Measurements from ENCODE around the gene FNDC8. TPM values are rescaled to one million over a fixed set of nuclear protein-coding genes. Genes with fewer than 3 reads are reported as not detected.
"Not testable (repeated sequence)": the region's sequence is repeated elsewhere in the genome, so short reads cannot be mapped to it uniquely, and the experiment has no call there.

The FNDC8 gene
- total and polyA plus RNA-seq, 9 of the 15 experiments (the other 6 are each of a cell fraction or from before 2014, with no cell fraction given): 0.04 TPM; not detected in 8

- BruUV-seq (replicated peaks); ATAC-seq; H3K9ac ChIP-seq (ENCODE audit: insufficient read depth in 1 of 2, low read depth in 2 of 2, low read length in 2 of 2); intact Hi-C loops (cut with micrococcal nuclease); H3K9me1 ChIP-seq (ENCODE audit: control insufficient read depth, insufficient read depth, low read length); in situ Hi-C loops (cut with MboI); POLR2A ChIA-PET; DNase-seq (ENCODE audit: extremely low read depth in 1 of 4, low spot score in 3 of 4); H2AFZ ChIP-seq (ENCODE audit: low read depth, low read length); H3K36me3 ChIP-seq (ENCODE audit: control insufficient read depth, insufficient read depth, low read length); H3K4me3 ChIP-seq; FAIRE-seq; CTCF ChIA-PET (ENCODE audit: low intra/inter-chr PET ratio); H3K79me2 ChIP-seq (ENCODE audit: control insufficient read depth, insufficient read depth, low read length); H3K4me1 ChIP-seq (replicated peaks in 1 of 2; ENCODE audit: control insufficient read depth in 2 of 2, insufficient read depth in 2 of 2, low read length in 2 of 2); H4K20me1 ChIP-seq (replicated peaks; ENCODE audit: control insufficient read depth, insufficient read depth, low read length); H3K4me2 ChIP-seq (ENCODE audit: insufficient read depth, low read length); H3K9me3 ChIP-seq (replicated peaks; ENCODE audit: control insufficient read depth, insufficient read depth, low read depth, low read length); H3K27ac ChIP-seq (ENCODE audit: extremely low read depth, low read depth, low read length): not testable (repeated sequence)
- WGBS (ENCODE audit: insufficient coverage, low coverage, missing lambda C conversion rate): 27% methylated on average over 27 of the region's 29 CpGs
- 0 out of 4 replicates have a peak, but pooled peaks of 1 of the 2 experiments have one; percentile 39 for TF ChIP-seq UBTF (IDR thresholded peaks at IDR 0.05; ENCODE audit: borderline replicate concordance in 1 of 2, low read depth in 2 of 2, low read length in 2 of 2)
- peaks cover 53 to 60% of the 10 kb centered on the region in 2 experiments for H3K27me3 ChIP-seq (ENCODE audit: control insufficient read depth in 2 of 2, insufficient read depth in 2 of 2, low read length in 2 of 2)
Measured at GRCh38 chr17:35151080-35151479, 29.7 kb downstream of the FNDC8 start.

GRCh38 chr17:35152421-35153140 lies 31.2 kb downstream of the FNDC8 start:
- Histone ChIP-seq H3K4me2 (ENCODE audit: insufficient read depth, low read length) (no peak overlapping the region), H3K4me3 (no peak overlapping the region), H3K4me1 (replicated peaks in 1 of 2; ENCODE audit: control insufficient read depth in 2 of 2, insufficient read depth in 2 of 2, low read length in 2 of 2) (no peaks in the 10 kb centered on the region), H4K20me1 (replicated peaks; ENCODE audit: control insufficient read depth, insufficient read depth, low read length) (0 out of 2 replicates have a peak, but pooled peaks cover 7% of the 10 kb centered on the region), H2AFZ (ENCODE audit: low read depth, low read length) (no peak overlapping the region), H3K27ac (ENCODE audit: extremely low read depth, low read depth, low read length) (no peak overlapping the region), H3K9ac (ENCODE audit: insufficient read depth in 1 of 2, low read depth in 2 of 2, low read length in 2 of 2) (no peak overlapping the region), H3K79me2 (ENCODE audit: control insufficient read depth, insufficient read depth, low read length) (no peaks in the 10 kb centered on the region), H3K9me1 (ENCODE audit: control insufficient read depth, insufficient read depth, low read length) (no peaks in the 10 kb centered on the region), H3K9me3 (replicated peaks; ENCODE audit: control insufficient read depth, insufficient read depth, low read depth, low read length) (no peaks in the 10 kb centered on the region), H3K36me3 (ENCODE audit: control insufficient read depth, insufficient read depth, low read length) (no peaks in the 10 kb centered on the region), H3K27me3 (ENCODE audit: control insufficient read depth in 2 of 2, insufficient read depth in 2 of 2, low read length in 2 of 2) (peaks cover 49 to 56% of the 10 kb centered on the region in 2 experiments)
- intact Hi-C loops (cut with micrococcal nuclease) (no loop called here), in situ Hi-C loops (cut with MboI) (no loop called here)
- DNase-seq (ENCODE audit: extremely low read depth in 1 of 4, low spot score in 3 of 4) (no peak), FAIRE-seq (no peak), ATAC-seq (no peak)
- POLR2A ChIA-PET: no interaction called here
- CTCF ChIA-PET (ENCODE audit: low intra/inter-chr PET ratio): no interaction called here
- WGBS (ENCODE audit: insufficient coverage, low coverage, missing lambda C conversion rate): under 1% methylated on average over 13 of the region's 13 CpGs
- no peak for TF ChIP-seq ZNF316 (IDR thresholded peaks at IDR 0.05)
- TF ChIP-seq KHSRP (IDR thresholded peaks at IDR 0.05): no peak
- BruUV-seq (replicated peaks): no TSS peak
